HepG2 (cell line): Measurements from ENCODE around the gene GPC6.

Experiments used
- BATF2 ChIP-seq: sonication (generic); formaldehyde crosslinking; IDR thresholded peaks from 2 replicates; pipeline ENCODE4 v1.8.0; 2022; ENCODE audit warnings: mild to moderate bottlenecking, missing genetic modification reagents, moderate library complexity
- SMAD9 ChIP-seq: sonication (generic); formaldehyde crosslinking; IDR thresholded peaks from 2 replicates; pipeline ENCODE4 v1.5.1; 2020; ENCODE audit warnings: mild to moderate bottlenecking, missing genetic modification reagents
- SP1 ChIP-seq, 2 experiments: fragments of 450-650 bp in 1 of 2; sonication (generic) in 1 of 2; formaldehyde crosslinking in 1 of 2; IDR thresholded peaks; 2 replicates each; pipeline versions ENCODE4 v1.4.0 to v1.6.1; 2016 to 2020; ENCODE audit warnings: missing genetic modification reagents in 1 of 2
- ZSCAN22 ChIP-seq: sonication (generic); formaldehyde crosslinking; IDR thresholded peaks from 2 replicates; pipeline ENCODE4 v1.4.0; 2020; ENCODE audit warnings: mild to moderate bottlenecking, missing genetic modification reagents

- no peak for TF ChIP-seq ZSCAN22
- TF ChIP-seq SMAD9 = no peak
- no peak for TF ChIP-seq BATF2
- no peak for TF ChIP-seq SP1 (IDR thresholded peaks at IDR 0.05)
- TF ChIP-seq SP1 (CRISPR knock-in tag; IDR thresholded peaks at IDR 0.05) = no peak
Measured at GRCh38 chr13:93981426-93981977, 754.9 kb downstream of the GPC6 start.
